GM19463 (cell line): ENCODE measurements around the gene FURIN.
"Not testable (repeated sequence)": the region's sequence is repeated elsewhere in the genome, so short reads cannot be mapped to it uniquely, and the experiment has no call there.

Experiments
- ATAC-seq: cut with Tn5 transposase; IDR thresholded peaks from one replicate; pipeline ENCODE4 v1.9.1; 2021; ENCODE audit warnings: mild to moderate bottlenecking, moderate library complexity; ENCODE audit not compliant: unreplicated experiment

Gene FURIN

GRCh38 chr15:90901175-90902039 lies 33.0 kb downstream of the FURIN start:
- ATAC-seq: no peak

- ATAC-seq: peak; percentile 65
Measured at GRCh38 chr15:90902040-90902839, 33.9 kb downstream of the FURIN start.

GRCh38 chr15:90902840-90903732 lies 34.7 kb downstream of the FURIN start, which contains the start of gene MAN2A2:
Gene MAN2A2, plus strand, starts transcription at chr15:90903302. Its CDS starts 906 bp downstream, at chr15:90904208.
- ATAC-seq: peak; percentile 47

DNA sequence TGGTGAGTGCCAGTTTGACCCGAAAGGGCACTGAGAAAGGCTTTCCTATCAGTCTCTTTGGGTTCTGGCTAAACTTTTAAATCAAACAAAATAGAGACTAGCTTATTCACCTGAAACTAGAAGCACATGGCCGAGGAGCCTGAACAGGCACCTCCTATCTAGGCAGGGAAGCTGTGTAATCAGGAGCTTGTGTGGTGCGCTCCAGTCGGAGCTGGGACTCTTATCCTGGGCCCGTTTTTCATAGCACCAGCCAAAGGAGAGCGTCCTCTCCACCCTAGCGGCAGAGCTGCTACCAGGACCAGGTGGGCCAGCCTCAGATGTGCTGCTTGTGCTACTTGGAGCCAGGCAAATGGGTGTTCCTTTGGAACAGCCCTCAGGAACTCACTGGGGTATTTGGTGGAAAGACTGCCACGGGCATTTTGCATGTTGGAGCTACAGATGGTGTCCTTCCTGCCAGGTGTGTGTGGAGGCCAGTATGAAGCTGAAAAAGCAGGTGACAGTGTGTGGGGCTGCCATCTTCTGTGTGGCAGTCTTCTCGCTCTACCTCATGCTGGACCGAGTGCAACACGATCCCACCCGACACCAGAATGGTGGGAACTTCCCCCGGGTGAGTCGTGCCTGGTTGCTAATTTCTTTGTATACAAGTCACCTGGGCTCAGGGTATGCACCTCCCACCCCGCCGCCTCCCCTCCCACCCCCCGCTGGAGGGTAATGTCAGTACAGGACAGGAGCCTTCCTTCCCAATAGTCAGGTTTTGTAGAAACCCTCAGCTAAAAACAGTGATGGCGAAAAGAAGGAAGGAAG lies 35.5 kb downstream of the FURIN start:
- no peak for ATAC-seq

- ATAC-seq: no peak
Measured at GRCh38 chr15:90904746-90905145, 36.4 kb downstream of the FURIN start.

DNA sequence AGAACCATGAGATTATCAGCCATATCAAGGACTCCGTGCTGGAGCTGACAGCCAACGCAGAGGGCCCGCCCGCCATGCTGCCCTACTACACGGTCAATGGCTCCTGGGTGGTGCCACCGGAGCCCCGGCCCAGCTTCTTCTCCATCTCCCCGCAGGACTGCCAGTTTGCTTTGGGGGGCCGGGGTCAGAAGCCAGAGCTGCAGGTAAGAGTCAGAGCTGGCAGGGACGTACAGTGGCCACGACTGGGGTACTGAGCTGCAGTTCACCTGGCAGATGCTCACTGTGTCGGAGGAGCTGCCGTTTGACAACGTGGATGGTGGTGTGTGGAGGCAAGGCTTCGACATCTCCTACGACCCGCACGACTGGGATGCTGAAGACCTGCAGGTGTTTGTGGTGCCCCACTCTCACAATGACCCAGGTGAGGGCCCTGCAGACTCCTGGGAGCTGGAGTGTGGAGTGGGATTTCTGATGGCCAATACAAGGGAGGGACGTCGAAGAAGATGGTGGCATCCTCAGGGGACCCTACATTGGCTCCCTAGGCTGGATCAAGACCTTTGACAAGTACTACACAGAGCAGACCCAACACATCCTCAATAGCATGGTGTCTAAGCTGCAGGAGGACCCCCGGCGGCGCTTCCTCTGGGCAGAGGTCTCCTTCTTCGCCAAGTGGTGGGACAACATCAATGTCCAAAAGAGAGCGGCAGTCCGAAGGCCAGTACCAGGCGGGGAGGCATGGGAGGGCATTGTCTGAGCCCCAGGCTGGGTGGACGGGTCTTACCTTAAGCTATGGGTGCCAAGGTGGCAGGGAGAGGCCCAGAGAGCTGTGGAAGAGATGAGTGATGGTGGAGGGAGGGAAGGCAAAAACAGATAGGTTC lies 37.2 kb downstream of the FURIN start:
- ATAC-seq: no peak

DNA sequence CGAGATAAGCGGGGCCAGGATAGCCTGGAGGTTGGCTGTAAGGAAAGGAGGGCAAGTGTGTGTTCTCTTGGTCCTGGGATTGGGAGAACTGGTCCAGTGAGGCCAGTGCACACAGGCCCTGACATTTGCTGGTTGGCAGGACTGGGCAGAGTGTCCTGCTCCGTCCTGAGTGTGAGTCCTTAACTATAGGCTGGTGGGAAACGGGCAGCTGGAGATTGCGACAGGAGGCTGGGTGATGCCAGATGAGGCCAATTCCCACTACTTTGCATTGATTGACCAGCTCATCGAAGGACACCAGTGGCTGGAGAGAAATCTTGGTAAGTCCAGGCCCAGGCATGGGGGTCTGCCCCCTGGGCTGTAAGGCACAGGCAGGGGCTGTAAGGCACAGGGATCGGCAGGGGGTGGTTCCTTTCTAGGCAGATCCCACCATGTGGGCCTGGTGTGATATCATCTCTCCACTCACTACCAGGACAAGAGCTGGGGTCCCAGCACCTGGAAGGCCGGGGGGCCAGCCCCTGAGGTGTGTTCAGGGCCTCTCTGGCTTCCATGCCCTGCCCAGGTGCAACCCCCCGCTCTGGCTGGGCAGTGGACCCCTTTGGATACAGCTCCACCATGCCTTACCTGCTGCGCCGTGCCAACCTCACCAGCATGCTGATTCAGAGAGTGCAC lies 37.9 kb downstream of the FURIN start:
- ATAC-seq: no peak

DNA sequence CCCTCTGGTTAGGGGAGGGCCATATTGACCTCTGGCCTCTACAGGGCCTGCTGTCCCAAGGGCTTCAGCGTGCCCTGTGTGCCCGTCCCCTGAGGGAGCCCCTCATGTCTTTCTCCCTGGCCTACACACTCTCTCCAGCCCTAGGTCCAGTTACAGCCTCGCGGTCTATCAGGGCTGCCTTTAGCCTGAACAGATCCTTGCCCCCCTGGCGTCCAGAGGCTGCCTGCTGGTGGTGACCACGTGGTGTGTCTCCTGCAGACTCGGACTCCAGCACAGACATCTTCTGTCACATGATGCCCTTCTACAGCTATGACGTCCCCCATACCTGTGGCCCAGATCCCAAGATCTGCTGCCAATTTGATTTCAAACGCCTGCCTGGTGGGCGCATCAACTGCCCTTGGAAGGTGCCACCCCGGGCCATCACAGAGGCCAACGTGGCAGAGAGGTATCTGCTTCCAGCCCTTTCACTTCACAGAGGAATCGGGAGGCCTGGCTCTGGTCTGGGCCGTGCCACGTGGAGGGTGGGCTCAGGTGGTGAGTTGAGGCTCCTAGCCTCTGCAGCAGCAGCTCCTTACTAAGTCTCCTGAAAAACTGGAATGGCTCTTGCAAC lies 38.8 kb downstream of the FURIN start:
- ATAC-seq: no peak

- ATAC-seq: no peak
Measured at GRCh38 chr15:90907838-90908507, 39.6 kb downstream of the FURIN start.

GRCh38 chr15:90909449-90909848 lies 41.1 kb downstream of the FURIN start:
- ATAC-seq: not testable (repeated sequence)

- ATAC-seq: no peak
Measured at GRCh38 chr15:90909976-90910375, 41.6 kb downstream of the FURIN start.

DNA sequence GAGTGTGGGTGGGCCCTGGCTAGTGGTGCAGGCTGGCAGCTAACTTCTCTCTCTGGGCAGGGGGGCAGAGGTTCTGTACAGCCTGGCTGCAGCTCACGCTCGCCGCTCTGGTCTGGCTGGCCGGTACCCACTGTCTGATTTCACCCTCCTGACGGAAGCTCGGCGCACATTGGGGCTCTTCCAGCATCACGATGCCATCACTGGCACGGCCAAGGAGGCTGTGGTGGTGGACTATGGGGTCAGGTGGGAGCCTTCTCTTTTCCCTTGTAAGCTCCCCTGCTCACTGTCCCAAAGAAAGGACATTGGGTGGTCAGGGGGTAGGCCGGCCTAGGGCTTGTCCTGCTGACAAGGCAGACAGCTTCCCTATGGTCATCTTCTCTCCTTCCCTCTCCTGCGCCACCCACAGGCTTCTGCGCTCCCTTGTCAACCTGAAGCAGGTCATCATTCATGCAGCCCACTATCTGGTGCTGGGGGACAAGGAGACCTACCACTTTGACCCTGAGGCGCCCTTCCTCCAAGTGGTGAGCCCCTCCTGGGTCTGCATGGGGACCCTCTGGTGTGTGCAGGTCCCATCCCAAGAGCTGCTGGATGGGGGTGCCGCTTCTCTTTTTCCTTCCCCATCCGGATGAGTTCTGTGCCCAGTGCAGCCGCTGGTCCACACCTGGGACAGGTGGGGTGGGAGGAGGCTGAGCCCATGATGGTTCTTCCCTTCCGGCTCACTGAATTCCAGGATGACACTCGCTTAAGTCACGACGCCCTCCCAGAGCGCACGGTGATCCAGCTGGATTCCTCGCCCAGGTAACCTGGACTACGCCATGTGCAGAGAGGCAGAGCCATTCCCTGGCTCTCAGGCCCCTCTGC lies 42.3 kb downstream of the FURIN start:
- ATAC-seq: no peak

DNA sequence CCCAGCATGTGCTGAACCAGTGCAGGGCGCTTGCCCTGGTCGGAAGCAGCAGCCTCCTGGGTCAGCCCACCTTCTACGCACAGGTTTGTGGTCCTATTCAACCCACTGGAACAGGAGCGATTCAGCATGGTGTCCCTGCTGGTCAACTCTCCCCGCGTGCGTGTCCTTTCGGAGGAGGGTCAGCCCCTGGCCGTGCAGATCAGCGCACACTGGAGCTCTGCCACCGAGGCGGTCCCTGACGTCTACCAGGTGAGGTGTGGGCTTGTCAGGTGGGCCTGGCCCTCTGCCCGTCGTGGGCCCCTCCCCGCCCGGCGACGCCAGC lies 42.9 kb downstream of the FURIN start:
- no peak for ATAC-seq

- no peak for ATAC-seq
Measured at GRCh38 chr15:90911906-90912769, 43.8 kb downstream of the FURIN start.

DNA sequence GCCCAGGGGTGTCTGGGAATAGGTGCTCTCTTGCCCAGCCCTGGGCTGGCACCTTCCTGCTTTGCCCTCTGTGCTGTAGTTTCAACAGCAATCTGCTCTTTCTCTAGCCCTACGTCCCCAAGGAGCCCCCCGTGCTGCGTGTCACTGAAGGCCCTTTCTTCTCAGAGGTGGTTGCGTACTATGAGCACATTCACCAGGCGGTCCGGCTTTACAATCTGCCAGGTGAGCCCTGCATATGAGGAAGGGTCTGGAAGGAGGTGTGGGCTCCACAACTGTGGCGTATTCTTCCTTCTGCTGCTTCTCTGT lies 44.3 kb downstream of the FURIN start:
- no peak for ATAC-seq

- ATAC-seq: no peak
Measured at GRCh38 chr15:90913398-90913944, 45.1 kb downstream of the FURIN start.
